Measurements from ENCODE around the gene GARRE1. TPM values are rescaled to one million over a fixed set of nuclear protein-coding genes. Genes with fewer than 3 reads are reported as not detected.
"Not testable (repeated sequence)": the region's sequence is repeated elsewhere in the genome, so short reads cannot be mapped to it uniquely, and the experiment has no call there.

The GARRE1 gene
- total and polyA plus RNA-seq, 2 of the 13 experiments (the other 11 are each of a cell fraction or from before 2014, with no cell fraction given) = 8.0 to 11.7 TPM

GRCh38 chr19:34278783-34279182 is 24.4 kb downstream of the GARRE1 start:
- BruUV-seq (replicated peaks) = no TSS peak
- ChIA-PET POLR2A (no interaction called here), CTCF (ENCODE audit: low intra/inter-chr PET ratio, low total read pairs) (no interaction called here)
- peaks cover 31% of the 10 kb centered on the region for H3K4me1 ChIP-seq (ENCODE audit: insufficient read depth, low read length)
- no peak overlapping the region for H3K4me2 ChIP-seq (ENCODE audit: low read depth, low read length)
- peaks cover 2% of the 10 kb centered on the region for H4K20me1 ChIP-seq (ENCODE audit: insufficient read depth, low read length)
- peaks cover 2 to 4% of the 10 kb centered on the region in 2 experiments; a peak in 1 of 5 replicates for H3K36me3 ChIP-seq (replicated peaks in 1 of 2; ENCODE audit: control insufficient read depth in 1 of 2, insufficient read depth in 2 of 2, low read length in 2 of 2)
- no peaks in the 10 kb centered on the region for H3K27me3 ChIP-seq (ENCODE audit: control insufficient read depth in 1 of 2, insufficient read depth in 2 of 2, low read length in 2 of 2)
- FAIRE-seq = no peak
- no peaks in the 10 kb centered on the region for H3K9me3 ChIP-seq (ENCODE audit: low read length)
- no peak overlapping the region for H3K27ac ChIP-seq (ENCODE audit: extremely low read length, insufficient read depth, low read length)
- no peak overlapping the region for H3K4me3 ChIP-seq (replicated peaks in 1 of 3; ENCODE audit: insufficient read depth in 1 of 3, low read depth in 2 of 3, low read length in 3 of 3)
- H3K9ac ChIP-seq (ENCODE audit: insufficient read depth, low read depth, low read length) = no peak overlapping the region
- ATAC-seq = no peak
- in situ Hi-C loops (cut with HindIII; ENCODE audit: extremely low pct_ligation_motif_present, low pct_unique_long_range_greater_than_20kb) (no loop called here), intact Hi-C loops (cut with micrococcal nuclease; ENCODE audit: unreplicated experiment) (no loop called here)
- H2AFZ ChIP-seq (ENCODE audit: low read length) = no peak overlapping the region
- no peak for TF ChIP-seq ELF4 (CRISPR knock-in tag; IDR thresholded peaks at IDR 0.05; ENCODE audit: borderline replicate concordance)
- TF ChIP-seq GLI4 (CRISPR knock-in tag; IDR thresholded peaks at IDR 0.05; ENCODE audit: borderline replicate concordance) = no peak
- no peak for TF ChIP-seq ZNF569 (CRISPR knock-in tag; IDR thresholded peaks at IDR 0.05; ENCODE audit: borderline replicate concordance)
- peaks cover 38% of the 10 kb centered on the region for H3K79me2 ChIP-seq (ENCODE audit: insufficient read depth, low read length)
- 95% methylated on average over 4 of the region's 4 CpGs for WGBS (ENCODE audit: low lambda C conversion rate)
- no peak for DNase-seq (ENCODE audit: low spot score)

- DNase-seq (ENCODE audit: low spot score) = not testable (repeated sequence)
These were observed 27.1 kb downstream of the GARRE1 start for GRCh38 chr19:34281444-34281843.

More at GRCh38 chr19:34281444-34281843, 27.1 kb downstream of the GARRE1 start:
- H3K4me1 ChIP-seq (ENCODE audit: insufficient read depth, low read length); H3K4me3 ChIP-seq (replicated peaks in 1 of 3; ENCODE audit: insufficient read depth in 1 of 3, low read depth in 2 of 3, low read length in 3 of 3); H3K9ac ChIP-seq (ENCODE audit: insufficient read depth, low read depth, low read length); ATAC-seq; intact Hi-C loops (cut with micrococcal nuclease; ENCODE audit: unreplicated experiment); FAIRE-seq; H3K9me3 ChIP-seq (ENCODE audit: low read length); H3K27me3 ChIP-seq (ENCODE audit: control insufficient read depth in 1 of 2, insufficient read depth in 2 of 2, low read length in 2 of 2); POLR2A ChIA-PET; H4K20me1 ChIP-seq (ENCODE audit: insufficient read depth, low read length); CTCF ChIA-PET (ENCODE audit: low intra/inter-chr PET ratio, low total read pairs); H3K27ac ChIP-seq (ENCODE audit: extremely low read length, insufficient read depth, low read length); H2AFZ ChIP-seq (ENCODE audit: low read length); H3K4me2 ChIP-seq (ENCODE audit: low read depth, low read length); in situ Hi-C loops (cut with HindIII; ENCODE audit: extremely low pct_ligation_motif_present, low pct_unique_long_range_greater_than_20kb); H3K36me3 ChIP-seq (replicated peaks in 1 of 2; ENCODE audit: control insufficient read depth in 1 of 2, insufficient read depth in 2 of 2, low read length in 2 of 2); BruUV-seq (replicated peaks): not testable (repeated sequence)
- peak; percentile 59 for TF ChIP-seq ZNF121 (CRISPR knock-in tag; IDR thresholded peaks at IDR 0.05)
- peaks cover 29% of the 10 kb centered on the region for H3K79me2 ChIP-seq (ENCODE audit: insufficient read depth, low read length)
- WGBS (ENCODE audit: low lambda C conversion rate) = 88% methylated on average over 2 of the region's 2 CpGs
